ENCODE data around the gene SH2D6.
"Not testable (repeated sequence)": the region's sequence is repeated elsewhere in the genome, so short reads cannot be mapped to it uniquely, and the experiment has no call there.

The SH2D6 gene

DNA sequence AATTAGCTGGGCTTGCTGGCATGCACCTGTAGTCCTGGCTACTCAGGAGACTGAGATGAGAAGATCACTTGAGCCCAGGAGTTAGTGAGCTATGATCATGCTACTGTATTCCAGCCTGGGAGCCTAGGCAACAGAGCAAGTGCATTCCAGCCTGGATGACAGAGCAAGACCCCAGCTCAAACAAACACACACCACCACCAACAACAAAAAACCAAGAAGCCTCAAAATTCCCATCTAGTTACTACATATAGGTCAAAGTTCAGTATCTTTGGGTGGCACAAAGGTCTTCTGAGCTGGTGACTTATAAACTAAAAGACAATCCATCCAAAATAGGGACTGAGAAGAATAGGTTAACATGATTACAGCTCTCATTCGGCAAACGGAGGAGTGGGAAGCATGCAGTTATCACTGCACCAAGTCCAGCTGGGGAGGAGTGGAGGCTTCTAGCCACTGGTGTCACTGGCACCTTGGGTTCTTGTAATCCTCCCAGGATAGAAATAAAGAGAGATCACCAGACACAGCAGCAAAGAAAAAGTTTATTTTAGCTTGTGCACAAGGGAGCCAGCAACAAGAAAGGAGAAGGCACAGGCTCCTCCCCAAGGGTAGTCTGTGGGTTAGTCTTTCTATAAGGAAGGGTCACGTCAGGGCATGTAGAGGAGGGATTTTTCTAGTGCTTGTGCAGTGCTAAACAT, 57.4 kb downstream of the SH2D6 start:
- no peak for DNase-seq

DNA sequence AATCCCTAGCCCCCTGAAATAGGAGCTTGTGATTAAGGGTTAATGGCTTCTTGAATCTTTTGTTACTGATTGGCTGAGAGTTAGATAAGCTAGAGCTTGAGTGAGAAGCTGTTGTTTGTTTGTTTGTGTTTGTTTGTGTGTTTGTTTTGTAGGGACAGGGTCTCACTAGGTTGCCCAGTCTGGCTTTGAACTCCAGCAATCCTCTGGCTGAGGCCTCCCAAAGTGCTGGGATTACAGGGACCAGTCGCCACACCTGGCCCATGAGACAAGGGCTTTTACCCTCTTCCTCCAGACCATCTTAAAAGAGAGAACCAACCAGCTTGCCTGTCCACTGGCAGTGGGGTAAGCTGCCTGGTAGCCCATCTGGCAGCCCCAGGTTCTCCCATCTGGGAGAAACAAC, 58.1 kb downstream of the SH2D6 start:
- no peak for DNase-seq

DNA sequence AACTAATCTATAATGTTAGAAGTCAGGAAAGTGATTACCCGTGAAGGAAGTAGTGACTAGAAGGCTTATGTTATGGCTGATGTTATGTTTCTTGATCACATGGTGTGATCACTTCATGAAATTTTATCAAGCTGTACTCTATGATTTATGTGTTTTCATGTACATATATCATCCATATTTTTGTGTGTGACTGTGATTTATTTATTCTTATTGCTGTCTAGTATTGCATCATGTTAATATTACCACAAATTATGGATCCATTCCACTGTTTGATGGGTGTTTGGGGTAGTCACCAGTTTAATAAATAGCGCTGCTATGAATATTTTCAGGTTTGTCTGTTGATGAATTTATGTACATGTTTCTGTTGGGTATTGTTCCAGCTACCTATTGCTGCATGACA, 59.4 kb downstream of the SH2D6 start:
- DNase-seq, result no peak

- DNase-seq, result no peak
Observed at GRCh38 chr2:85481818-85482777, 63.6 kb downstream of the SH2D6 start.

- DNase-seq, result not testable (repeated sequence)
Observed at GRCh38 chr2:85484615-85485014, 66.1 kb downstream of the SH2D6 start.

GRCh38 chr2:85485815-85486214, 67.3 kb downstream of the SH2D6 start:
- DNase-seq, result no peak
